Measurements from ENCODE around the gene IPO13.

The IPO13 gene

DNA sequence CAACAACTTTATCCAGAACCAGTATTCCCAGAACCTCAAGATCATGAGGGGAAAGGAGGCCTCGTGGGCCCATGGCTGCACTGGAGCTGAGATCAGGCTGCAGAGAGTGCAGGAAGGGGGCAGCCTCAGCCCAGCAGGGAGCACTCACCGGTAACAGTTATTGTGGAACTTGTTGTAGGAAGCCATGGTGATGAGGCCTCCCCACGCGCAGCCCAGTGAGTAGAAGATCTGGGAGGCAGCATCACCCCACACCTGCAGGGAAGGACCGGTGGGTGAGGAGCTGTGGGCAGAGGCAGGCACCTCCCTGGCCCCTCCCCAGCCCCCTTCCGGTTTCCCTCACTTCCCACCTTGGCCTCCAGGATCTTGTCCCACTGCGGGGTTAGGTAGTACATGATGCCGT lies 55.4 kb downstream of the IPO13 start:
- Histone ChIP-seq H3K4me3 (ENCODE audit: low read length) (no peak overlapping the region), H3K9me3 (ENCODE audit: insufficient read depth, low read length) (no peaks in the 10 kb centered on the region), H4K20me1 (ENCODE audit: insufficient read depth, low read length) (no peaks in the 10 kb centered on the region), H3K79me2 (ENCODE audit: low read length) (no peaks in the 10 kb centered on the region), H3K9ac (ENCODE audit: low read length) (no peak overlapping the region), H2AFZ (ENCODE audit: low read depth, low read length) (no peak overlapping the region), H3K4me2 (ENCODE audit: low read length) (no peak overlapping the region), H3K4me1 (ENCODE audit: low read length) (no peaks in the 10 kb centered on the region), H3K27ac (ENCODE audit: low read length) (no peak overlapping the region), H3K27me3 (ENCODE audit: low read depth, low read length) (no peaks in the 10 kb centered on the region), H3K36me3 (replicated peaks; ENCODE audit: low read depth, low read length) (no peaks in the 10 kb centered on the region)
- TF ChIP-seq, protein P1, sequence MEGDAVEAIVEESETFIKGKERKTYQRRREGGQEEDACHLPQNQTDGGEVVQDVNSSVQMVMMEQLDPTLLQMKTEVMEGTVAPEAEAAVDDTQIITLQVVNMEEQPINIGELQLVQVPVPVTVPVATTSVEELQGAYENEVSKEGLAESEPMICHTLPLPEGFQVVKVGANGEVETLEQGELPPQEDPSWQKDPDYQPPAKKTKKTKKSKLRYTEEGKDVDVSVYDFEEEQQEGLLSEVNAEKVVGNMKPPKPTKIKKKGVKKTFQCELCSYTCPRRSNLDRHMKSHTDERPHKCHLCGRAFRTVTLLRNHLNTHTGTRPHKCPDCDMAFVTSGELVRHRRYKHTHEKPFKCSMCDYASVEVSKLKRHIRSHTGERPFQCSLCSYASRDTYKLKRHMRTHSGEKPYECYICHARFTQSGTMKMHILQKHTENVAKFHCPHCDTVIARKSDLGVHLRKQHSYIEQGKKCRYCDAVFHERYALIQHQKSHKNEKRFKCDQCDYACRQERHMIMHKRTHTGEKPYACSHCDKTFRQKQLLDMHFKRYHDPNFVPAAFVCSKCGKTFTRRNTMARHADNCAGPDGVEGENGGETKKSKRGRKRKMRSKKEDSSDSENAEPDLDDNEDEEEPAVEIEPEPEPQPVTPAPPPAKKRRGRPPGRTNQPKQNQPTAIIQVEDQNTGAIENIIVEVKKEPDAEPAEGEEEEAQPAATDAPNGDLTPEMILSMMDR (IDR thresholded peaks at IDR 0.05; ENCODE audit: low read depth, low read length) = no peak
- no peak for TF ChIP-seq EZH2phosphoT487 (IDR thresholded peaks at IDR 0.05; ENCODE audit: low read depth)

DNA sequence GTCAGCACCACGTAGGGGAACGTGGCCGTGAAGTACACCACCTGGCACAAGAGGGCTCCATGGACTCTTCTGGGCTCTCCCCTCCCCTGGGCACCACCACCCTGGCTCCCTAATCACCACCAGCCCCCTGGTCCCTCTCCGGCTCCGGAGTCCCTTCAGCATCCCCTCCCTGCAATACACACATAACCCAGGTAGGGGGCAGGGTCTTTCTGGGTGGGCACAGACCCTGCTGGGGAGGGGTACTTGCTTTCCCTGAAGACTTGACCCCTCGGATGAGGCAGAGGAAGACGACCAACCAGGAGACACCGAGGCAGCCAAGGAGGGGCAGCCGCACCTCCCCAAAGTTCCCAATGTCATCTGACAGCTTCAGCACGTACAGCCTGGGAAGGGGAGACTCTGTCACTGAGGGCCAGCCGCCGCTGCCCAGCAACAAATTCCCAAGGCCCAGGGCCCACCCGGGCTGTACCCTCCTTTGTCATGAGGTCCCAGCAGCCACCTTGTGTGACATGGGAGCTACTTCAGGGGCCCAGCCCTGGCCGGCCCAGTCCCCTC lies 55.9 kb downstream of the IPO13 start:
- H3K4me1 ChIP-seq (ENCODE audit: low read length) = no peaks in the 10 kb centered on the region
- no peak overlapping the region for H2AFZ ChIP-seq (ENCODE audit: low read depth, low read length)
- H3K4me2 ChIP-seq (ENCODE audit: low read length) = no peak overlapping the region
- no peaks in the 10 kb centered on the region for H3K27me3 ChIP-seq (ENCODE audit: low read depth, low read length)
- TF ChIP-seq, protein P1 (IDR thresholded peaks at IDR 0.05; ENCODE audit: low read depth, low read length) = no peak
- TF ChIP-seq EZH2phosphoT487 (IDR thresholded peaks at IDR 0.05; ENCODE audit: low read depth) = no peak
- H3K9ac ChIP-seq (ENCODE audit: low read length) = no peak overlapping the region
- no peaks in the 10 kb centered on the region for H3K36me3 ChIP-seq (replicated peaks; ENCODE audit: low read depth, low read length)
- no peaks in the 10 kb centered on the region for H3K9me3 ChIP-seq (ENCODE audit: insufficient read depth, low read length)
- H3K79me2 ChIP-seq (ENCODE audit: low read length) = no peaks in the 10 kb centered on the region
- no peak overlapping the region for H3K27ac ChIP-seq (ENCODE audit: low read length)
- no peak overlapping the region for H3K4me3 ChIP-seq (ENCODE audit: low read length)
- no peaks in the 10 kb centered on the region for H4K20me1 ChIP-seq (ENCODE audit: insufficient read depth, low read length)

GRCh38 chr1:44008259-44008658 lies 61.5 kb downstream of the IPO13 start:
- Histone ChIP-seq H3K4me2 (ENCODE audit: low read length) (no peak overlapping the region), H3K27ac (ENCODE audit: low read length) (no peak overlapping the region)
- TF ChIP-seq, protein P1 (IDR thresholded peaks at IDR 0.05; ENCODE audit: low read depth, low read length) = no peak
- TF ChIP-seq EZH2phosphoT487 (IDR thresholded peaks at IDR 0.05; ENCODE audit: low read depth) = no peak

GRCh38 chr1:44010935-44011471 lies 64.3 kb downstream of the IPO13 start:
- H2AFZ ChIP-seq (ENCODE audit: low read depth, low read length) = no peak overlapping the region
- no peaks in the 10 kb centered on the region for H3K36me3 ChIP-seq (replicated peaks; ENCODE audit: low read depth, low read length)
- no peaks in the 10 kb centered on the region for H3K9me3 ChIP-seq (ENCODE audit: insufficient read depth, low read length)

More at GRCh38 chr1:44008259-44008658, 61.5 kb downstream of the IPO13 start:
- Histone ChIP-seq H4K20me1 (ENCODE audit: insufficient read depth, low read length) (no peaks in the 10 kb centered on the region), H3K4me1 (ENCODE audit: low read length) (no peaks in the 10 kb centered on the region), H3K79me2 (ENCODE audit: low read length) (no peaks in the 10 kb centered on the region), H3K36me3 (replicated peaks; ENCODE audit: low read depth, low read length) (no peaks in the 10 kb centered on the region), H3K9me3 (ENCODE audit: insufficient read depth, low read length) (no peaks in the 10 kb centered on the region), H2AFZ (ENCODE audit: low read depth, low read length) (no peak overlapping the region), H3K4me3 (ENCODE audit: low read length) (no peak overlapping the region), H3K27me3 (ENCODE audit: low read depth, low read length) (no peaks in the 10 kb centered on the region), H3K9ac (ENCODE audit: low read length) (no peak overlapping the region)

More at GRCh38 chr1:44010935-44011471, 64.3 kb downstream of the IPO13 start:
- no peak overlapping the region for H3K27ac ChIP-seq (ENCODE audit: low read length)
- no peak overlapping the region for H3K4me2 ChIP-seq (ENCODE audit: low read length)
- no peak overlapping the region for H3K9ac ChIP-seq (ENCODE audit: low read length)
- no peaks in the 10 kb centered on the region for H3K79me2 ChIP-seq (ENCODE audit: low read length)
- no peak for TF ChIP-seq EZH2phosphoT487 (IDR thresholded peaks at IDR 0.05; ENCODE audit: low read depth)
- H3K27me3 ChIP-seq (ENCODE audit: low read depth, low read length) = no peaks in the 10 kb centered on the region
- H3K4me1 ChIP-seq (ENCODE audit: low read length) = no peaks in the 10 kb centered on the region
- H4K20me1 ChIP-seq (ENCODE audit: insufficient read depth, low read length) = no peaks in the 10 kb centered on the region
- H3K4me3 ChIP-seq (ENCODE audit: low read length) = no peak overlapping the region

Data from OCI-LY3 (cell line).